ENCODE measurements around the gene CREM. TPM values are rescaled to one million over a fixed set of nuclear protein-coding genes. Genes with fewer than 3 reads are reported as not detected.

The CREM gene
- total RNA-seq, 2 experiments from 2014 or later: 65.7 to 67.0 TPM

- TF ChIP-seq CTCF (IDR thresholded peaks at IDR 0.05): no peak
- no peaks in the 10 kb centered on the region for H3K36me3 Mint-ChIP-seq (ENCODE audit: low read depth)
- intact Hi-C loops (cut with DNase I, micrococcal nuclease): loop anchor here in 1 of 2 experiments (5.0 to 10.0 kb wide), 2 partner anchors 112 to 565 kb away; no protein-coding TSS in a partner anchor
- Histone ChIP-seq H3K4me3 (ENCODE audit: low read length) (no peak overlapping the region), H3K36me3 (ENCODE audit: insufficient read depth, low read length) (no peaks in the 10 kb centered on the region), H3K4me1 (ENCODE audit: insufficient read depth, low read length) (peaks cover 3% of the 10 kb centered on the region), H3K27me3 (ENCODE audit: control insufficient read depth in 1 of 2, insufficient read depth in 2 of 2, low read length in 2 of 2) (no peaks in the 10 kb centered on the region), H3K27ac (ENCODE audit: low read depth in 1 of 2, low read length in 2 of 2) (no peak overlapping the region), H3K9me3 (ENCODE audit: control insufficient read depth in 1 of 2, insufficient read depth in 1 of 2, low read length in 2 of 2) (peaks cover 0 to 5% of the 10 kb centered on the region in 2 experiments)
- H3K27me3 Mint-ChIP-seq: peaks cover 12% of the 10 kb centered on the region
- ATAC-seq (ENCODE audit: poor library complexity): no peak
- ChIA-PET CTCF (interaction anchor here (0.6 to 4.7 kb wide), 6 partner anchors 19 to 225 kb away, joined by 3 to 30 read pairs (median 4); no protein-coding TSS in a partner anchor), POLR2A (interaction anchor here (0.6 to 2.6 kb wide), 3 partner anchors 24 to 126 kb away, joined by 3 to 9 read pairs (median 4); partner anchors contain the start of gene CREM)
- peaks cover 7% of the 10 kb centered on the region for H3K4me1 Mint-ChIP-seq (ENCODE audit: low read depth)
- no peaks in the 10 kb centered on the region for H3K9me3 Mint-ChIP-seq
- H3K4me3 Mint-ChIP-seq: no peak overlapping the region
- H3K27ac Mint-ChIP-seq: no peak overlapping the region
- DNase-seq: no peak
These were observed 93.5 kb downstream of the CREM start for GRCh38 chr10:35219891-35220890.

GRCh38 chr10:35223016-35223415 is 96.4 kb downstream of the CREM start:
- H3K36me3 ChIP-seq (ENCODE audit: insufficient read depth, low read length): no peaks in the 10 kb centered on the region
- H3K27ac Mint-ChIP-seq: no peak overlapping the region
- intact Hi-C loops (cut with DNase I, micrococcal nuclease): loop anchor here in 1 of 2 experiments (5.0 kb wide), 1 partner anchor 109 kb away; no protein-coding TSS in a partner anchor

More at GRCh38 chr10:35223016-35223415, 96.4 kb downstream of the CREM start:
- DNase-seq (no peak), ATAC-seq (ENCODE audit: poor library complexity) (no peak)
- peaks cover 12% of the 10 kb centered on the region for H3K27me3 Mint-ChIP-seq
- no peak overlapping the region for H3K4me3 ChIP-seq (ENCODE audit: low read length)
- no peaks in the 10 kb centered on the region for H3K36me3 Mint-ChIP-seq (ENCODE audit: low read depth)
- POLR2A ChIA-PET: no interaction called here
- H3K9me3 ChIP-seq (ENCODE audit: control insufficient read depth in 1 of 2, insufficient read depth in 1 of 2, low read length in 2 of 2): peaks cover 0 to 5% of the 10 kb centered on the region in 2 experiments
- H3K4me1 Mint-ChIP-seq (ENCODE audit: low read depth): peaks cover 7% of the 10 kb centered on the region
- no peaks in the 10 kb centered on the region for H3K9me3 Mint-ChIP-seq
- TF ChIP-seq CTCF (IDR thresholded peaks at IDR 0.05): no peak
- no peak overlapping the region for H3K4me3 Mint-ChIP-seq
- no peak overlapping the region for H3K27ac ChIP-seq (ENCODE audit: low read depth in 1 of 2, low read length in 2 of 2)
- peaks cover 3% of the 10 kb centered on the region for H3K4me1 ChIP-seq (ENCODE audit: insufficient read depth, low read length)
- CTCF ChIA-PET: no interaction called here
- H3K27me3 ChIP-seq (ENCODE audit: control insufficient read depth in 1 of 2, insufficient read depth in 2 of 2, low read length in 2 of 2): no peaks in the 10 kb centered on the region
